ENCODE data around the gene PTPRU.

Gene PTPRU

GRCh38 chr1:29317916-29318530 is 81.7 kb downstream of the PTPRU start:
- no peak for DNase-seq

- DNase-seq: no peak
These were observed 82.4 kb downstream of the PTPRU start for GRCh38 chr1:29318724-29319123.

GRCh38 chr1:29319300-29320110 is 83.2 kb downstream of the PTPRU start:
- no peak for DNase-seq

GRCh38 chr1:29320156-29320940 is 84.0 kb downstream of the PTPRU start:
- DNase-seq: no peak

GRCh38 chr1:29321176-29321575 is 84.9 kb downstream of the PTPRU start:
- no peak for DNase-seq

- DNase-seq: no peak
These were observed 85.9 kb downstream of the PTPRU start for GRCh38 chr1:29322147-29322694.

- DNase-seq: no peak
These were observed 86.7 kb downstream of the PTPRU start for GRCh38 chr1:29322861-29323585.

- DNase-seq: no peak
These were observed 87.3 kb downstream of the PTPRU start for GRCh38 chr1:29323636-29324035.

GRCh38 chr1:29324202-29324601 is 87.9 kb downstream of the PTPRU start:
- no peak for DNase-seq

- DNase-seq: peak; percentile 49
These were observed 88.5 kb downstream of the PTPRU start for GRCh38 chr1:29324771-29325351.

- DNase-seq: no peak
These were observed 89.4 kb downstream of the PTPRU start for GRCh38 chr1:29325675-29326074.

GRCh38 chr1:29326123-29326522 is 89.8 kb downstream of the PTPRU start:
- no peak for DNase-seq

- DNase-seq: no peak
These were observed 91.1 kb downstream of the PTPRU start for GRCh38 chr1:29327223-29327935.

- no peak for DNase-seq
These were observed 92.9 kb downstream of the PTPRU start for GRCh38 chr1:29329022-29329775.

GRCh38 chr1:29330089-29330488 is 93.8 kb downstream of the PTPRU start:
- no peak for DNase-seq

GRCh38 chr1:29330856-29331255 is 94.5 kb downstream of the PTPRU start:
- no peak for DNase-seq

- no peak for DNase-seq
These were observed 95.0 kb downstream of the PTPRU start for GRCh38 chr1:29331309-29331708.

GRCh38 chr1:29331729-29332128 is 95.4 kb downstream of the PTPRU start:
- no peak for DNase-seq

- no peak for DNase-seq
These were observed 95.9 kb downstream of the PTPRU start for GRCh38 chr1:29332204-29332603.

- DNase-seq: no peak
These were observed 96.7 kb downstream of the PTPRU start for GRCh38 chr1:29333008-29333407.
